Dendritic cell treated with granulocyte-macrophage colony-stimulating factor and Interleukin-4, amounts not matched to agents 40 ng/mL and 50 ng/mL, for 4 days (primary cell): ENCODE data around the gene CAPN10.

ENCODE experiments used
- H3K27ac Mint-ChIP-seq: one replicate; pipeline ENCODE4 v1.8.0; 2022; ENCODE audit warnings: mild to moderate bottlenecking, mixed read lengths
- H3K27me3 Mint-ChIP-seq: one replicate; pipeline ENCODE4 v1.8.0; 2022; ENCODE audit warnings: mild to moderate bottlenecking, mixed read lengths
- H3K36me3 Mint-ChIP-seq: one replicate; pipeline ENCODE4 v1.8.0; 2022; ENCODE audit warnings: low read depth, mixed read lengths
- H3K4me1 Mint-ChIP-seq: one replicate; pipeline ENCODE4 v1.8.0; 2022; ENCODE audit warnings: low read depth, mixed read lengths
- H3K4me3 Mint-ChIP-seq: one replicate; pipeline ENCODE4 v1.8.0; 2022; ENCODE audit warnings: mild to moderate bottlenecking, moderate library complexity, mixed read lengths
- H3K9me3 Mint-ChIP-seq: one replicate; pipeline ENCODE4 v1.8.0; 2022; ENCODE audit warnings: mixed read lengths
- intact Hi-C: fragments of 100-400 bp; cut with micrococcal nuclease; formaldehyde crosslinking; loops from one replicate; pipeline ENCODE4 v1.15.0; 2022

The CAPN10 gene

GRCh38 chr2:240567872-240568677 lies 18.5 kb upstream of the CAPN10 start, which contains the start of gene RNPEPL1:
TSS of gene RNPEPL1 (plus strand) at chr2:240568484. CDS start at chr2:240568587, 103 bp downstream.
- Mint-ChIP-seq H3K4me1 (peaks cover 88% of the 10 kb centered on the region), H3K4me3 (peak within 1 kb of the TSS; percentile 87)

GRCh38 chr2:240568678-240569522 lies 17.6 kb upstream of the CAPN10 start:
- peaks cover 66% of the 10 kb centered on the region for H3K36me3 Mint-ChIP-seq

More at GRCh38 chr2:240567872-240568677, 18.5 kb upstream of the CAPN10 start, which contains the start of gene RNPEPL1:
- Mint-ChIP-seq H3K36me3 (peaks cover 65% of the 10 kb centered on the region), H3K27ac (peak within 1 kb of the TSS; percentile 88), H3K27me3 (no peaks in the 10 kb centered on the region), H3K9me3 (no peaks in the 10 kb centered on the region)
- intact Hi-C loops, result loop anchor here (2.0 to 10.0 kb wide), 3 partner anchors 17 to 1047 kb away; partner anchors contain the start of gene GPR35

GRCh38 chr2:240569523-240569997 lies 17.0 kb upstream of the CAPN10 start:
- Mint-ChIP-seq H3K4me3 (peak overlapping the region; percentile 87), H3K9me3 (no peaks in the 10 kb centered on the region), H3K4me1 (peaks cover 75% of the 10 kb centered on the region), H3K27ac (peak overlapping the region; percentile 88), H3K36me3 (peaks cover 68% of the 10 kb centered on the region), H3K27me3 (no peaks in the 10 kb centered on the region)
- intact Hi-C loops, result loop anchor here (5.0 to 10.0 kb wide), 2 partner anchors 58 to 1045 kb away; partner anchors contain the start of gene GPR35

More at GRCh38 chr2:240568678-240569522, 17.6 kb upstream of the CAPN10 start:
- H3K27ac Mint-ChIP-seq, result peak overlapping the region; percentile 88
- intact Hi-C loops, result loop anchor here (5.0 to 10.0 kb wide), 2 partner anchors 58 to 1046 kb away; partner anchors contain the start of gene GPR35
- no peaks in the 10 kb centered on the region for H3K9me3 Mint-ChIP-seq
- peak overlapping the region; percentile 87 for H3K4me3 Mint-ChIP-seq
- peaks cover 80% of the 10 kb centered on the region for H3K4me1 Mint-ChIP-seq
- no peaks in the 10 kb centered on the region for H3K27me3 Mint-ChIP-seq

- no peaks in the 10 kb centered on the region for H3K9me3 Mint-ChIP-seq
- peaks cover 68% of the 10 kb centered on the region for H3K36me3 Mint-ChIP-seq
- peaks cover 73% of the 10 kb centered on the region for H3K4me1 Mint-ChIP-seq
- H3K27ac Mint-ChIP-seq, result peak overlapping the region; percentile 88
- no peaks in the 10 kb centered on the region for H3K27me3 Mint-ChIP-seq
- H3K4me3 Mint-ChIP-seq, result peak overlapping the region; percentile 87
- intact Hi-C loops, result loop anchor here (5.0 to 10.0 kb wide), 2 partner anchors 57 to 1045 kb away; partner anchors contain the start of gene GPR35
These were observed 16.5 kb upstream of the CAPN10 start for GRCh38 chr2:240569998-240570530.

- Mint-ChIP-seq H3K27me3 (no peaks in the 10 kb centered on the region), H3K4me3 (peak overlapping the region; percentile 87), H3K4me1 (peaks cover 66% of the 10 kb centered on the region), H3K9me3 (no peaks in the 10 kb centered on the region), H3K27ac (no peak overlapping the region), H3K36me3 (peaks cover 71% of the 10 kb centered on the region)
- intact Hi-C loops, result no loop called here
These were observed 15.8 kb upstream of the CAPN10 start for GRCh38 chr2:240570531-240571313.

- Mint-ChIP-seq H3K27ac (no peak overlapping the region), H3K27me3 (no peaks in the 10 kb centered on the region), H3K9me3 (no peaks in the 10 kb centered on the region), H3K36me3 (peaks cover 78% of the 10 kb centered on the region), H3K4me1 (peaks cover 60% of the 10 kb centered on the region), H3K4me3 (no peak overlapping the region)
- intact Hi-C loops, result no loop called here
These were observed 15.1 kb upstream of the CAPN10 start for GRCh38 chr2:240571314-240571973.

- Mint-ChIP-seq H3K9me3 (no peaks in the 10 kb centered on the region), H3K4me3 (no peak overlapping the region), H3K4me1 (peaks cover 58% of the 10 kb centered on the region), H3K27ac (no peak overlapping the region), H3K36me3 (peaks cover 88% of the 10 kb centered on the region), H3K27me3 (no peaks in the 10 kb centered on the region)
- intact Hi-C loops, result no loop called here
These were observed 14.1 kb upstream of the CAPN10 start for GRCh38 chr2:240572141-240573031.

GRCh38 chr2:240573071-240573515 lies 13.4 kb upstream of the CAPN10 start:
- intact Hi-C loops, result no loop called here
- Mint-ChIP-seq H3K4me3 (no peak overlapping the region), H3K36me3 (peaks cover 95% of the 10 kb centered on the region), H3K27me3 (no peaks in the 10 kb centered on the region), H3K27ac (no peak overlapping the region), H3K4me1 (peaks cover 58% of the 10 kb centered on the region), H3K9me3 (no peaks in the 10 kb centered on the region)

GRCh38 chr2:240573516-240574385 lies 12.8 kb upstream of the CAPN10 start:
- H3K4me1 Mint-ChIP-seq, result peaks cover 65% of the 10 kb centered on the region
- H3K27me3 Mint-ChIP-seq, result no peaks in the 10 kb centered on the region
- peaks cover 100% of the 10 kb centered on the region for H3K36me3 Mint-ChIP-seq
- intact Hi-C loops, result no loop called here
- no peak overlapping the region for H3K4me3 Mint-ChIP-seq
- H3K27ac Mint-ChIP-seq, result no peak overlapping the region
- H3K9me3 Mint-ChIP-seq, result no peaks in the 10 kb centered on the region

- Mint-ChIP-seq H3K9me3 (no peaks in the 10 kb centered on the region), H3K27ac (no peak overlapping the region), H3K27me3 (no peaks in the 10 kb centered on the region), H3K4me3 (no peak overlapping the region), H3K4me1 (peaks cover 67% of the 10 kb centered on the region), H3K36me3 (peaks cover 100% of the 10 kb centered on the region)
- intact Hi-C loops, result no loop called here
These were observed 12.0 kb upstream of the CAPN10 start for GRCh38 chr2:240574386-240575100.
